Stomach (tissue), 9 donors: ENCODE measurements around the gene PPP1R16B. TPM values are rescaled to one million over a fixed set of nuclear protein-coding genes. Genes with fewer than 3 reads are reported as not detected.

Source experiments
- DNase-seq, 2 donors: peaks; one replicate each; pipeline versions ENCODE4 v3.0.0 to v3.0.0-alpha.2; 2013 to 2019
- H3K27ac ChIP-seq, 5 donors: fragments of 200-600 bp in 4 of 5; sonication (generic) in 4 of 5; one replicate each; pipeline ENCODE4 v1.5.1; 2013 to 2019; ENCODE audit warnings: mild to moderate bottlenecking in 1 of 5, moderate library complexity in 1 of 5
- H3K27me3 ChIP-seq, 3 donors: fragments of 200-600 bp; sonication (generic); one replicate each; pipeline ENCODE4 v1.5.1; 2017 to 2019; ENCODE audit warnings: mixed run types in 1 of 3
- H3K36me3 ChIP-seq, 4 donors: fragments of 200-600 bp; sonication (generic); 1 replicate in 3 of 4; 2 replicates in 1 of 4; pipeline ENCODE4 v1.5.1; 2016 to 2019
- H3K4me1 ChIP-seq, 4 donors: fragments of 200-600 bp; sonication (generic); one replicate each; pipeline ENCODE4 v1.5.1; 2016 to 2019
- H3K4me3 ChIP-seq, 4 donors: fragments of 200-600 bp; sonication (generic) in 3 of 4; one replicate each; pipeline ENCODE4 v1.5.1; 2016 to 2019; ENCODE audit warnings: mild to moderate bottlenecking in 1 of 4
- H3K9me3 ChIP-seq, 4 donors: fragments of 200-600 bp; sonication (generic); one replicate each; pipeline ENCODE4 v1.5.1; 2016 to 2019
- EP300 ChIP-seq: sonication (generic); formaldehyde crosslinking; IDR thresholded peaks from one replicate; pipeline ENCODE4 v1.6.1; 2017; ENCODE audit warnings: antibody characterized with exemption
- POLR2A ChIP-seq, 4 donors: fragments of 450-650 bp; IDR thresholded peaks; one replicate each; pipeline ENCODE4 v1.6.1; 2016; ENCODE audit warnings: antibody characterized with exemption in 4 of 4, control low read depth in 2 of 4, mild to moderate bottlenecking in 1 of 4, moderate library complexity in 1 of 4
- POLR2AphosphoS5 ChIP-seq, 3 donors: sonication (generic); formaldehyde crosslinking; IDR thresholded peaks; one replicate each; pipeline ENCODE4 v1.6.1; 2016; ENCODE audit warnings: antibody characterized with exemption in 3 of 3
- WGBS, 5 donors: extraction: QIAGEN DNeasy Blood & Tissue Kit in 3 of 5; methylation state at CpG; one replicate each; pipeline versions ENCODE4 v1.1.5 to v1.1.7; 2013 to 2018; 5-methylcytosine and 5-hydroxymethylcytosine counted together
- intact Hi-C: fragments of 100-400 bp; cut with DNase I; formaldehyde crosslinking; loops from one replicate; pipeline ENCODE4 v1.15.1; 2023; ENCODE audit warnings: low total_unique reads
- polyA plus RNA-seq, 3 donors: library from polyadenylated mRNA; stranded (reverse); fragments of 200-250 nt; gene quantifications; one replicate each; pipeline ENCODE4 v1.2.3, GENCODE V29; 2013
- total RNA-seq, 5 donors: library from RNA; depleted of rRNA; stranded (reverse); fragments of >200 nt; gene quantifications; one replicate each; pipeline versions ENCODE4 v1.1.0 to v1.2.3, GENCODE V29; 2014 to 2016
- TF ChIP-seq, protein P1 (sequence below), 7 experiments: fragments of 450-650 bp in 4 of 7; fragments of 200-600 bp in 3 of 7; sonication (generic) in 3 of 7; IDR thresholded peaks; one replicate each; pipeline ENCODE4 v1.5.1; 2016 to 2019; ENCODE audit warnings: antibody characterized with exemption in 7 of 7, control low read depth in 2 of 7, mild to moderate bottlenecking in 1 of 7
- donor health status: healthy with polysubstance abuse.
- donor health status: Bipolar disorder and iron deficiency.
- donor health status: healthy.

PPP1R16B gene
- total and polyA plus RNA-seq, 8 donors: 1.2 to 18.7 (median 6.2) TPM

DNA sequence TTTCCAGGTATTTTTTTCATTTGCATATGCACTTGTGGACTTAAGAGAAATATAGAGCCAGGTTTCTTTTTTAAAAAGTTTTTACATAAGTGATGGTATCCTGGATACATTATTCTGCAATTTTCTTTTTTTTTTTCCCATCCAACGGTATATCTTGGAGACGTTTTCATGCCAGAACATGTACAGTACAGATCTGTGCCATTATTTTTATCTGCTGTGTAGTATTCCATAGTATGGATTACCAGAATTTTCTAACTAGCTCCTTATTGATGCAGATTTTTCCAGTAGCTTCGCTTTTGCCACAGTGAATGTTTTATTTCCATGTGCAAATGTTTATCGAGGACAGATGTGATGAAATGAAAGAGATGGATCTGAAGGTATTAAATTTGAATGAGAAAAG lies 34.1 kb downstream of the PPP1R16B start:
- Histone ChIP-seq H3K36me3 (no peaks in the 10 kb centered on the region), H3K27ac (peak overlapping the region in 1 of 5 donors; percentile 59), H3K27me3 (peaks cover 0 to 10% (median 0%) of the 10 kb centered on the region in 3 donors), H3K4me1 (no peaks in the 10 kb centered on the region), H3K4me3 (no peak overlapping the region), H3K9me3 (no peaks in the 10 kb centered on the region)
- WGBS, 5 donors: 82 to 93% (median 87%) methylated on average over 4 of the region's 4 CpGs
- TF ChIP-seq EP300: no peak
- no peak for TF ChIP-seq POLR2AphosphoS5 (IDR thresholded peaks at IDR 0.05)
- TF ChIP-seq, protein P1, sequence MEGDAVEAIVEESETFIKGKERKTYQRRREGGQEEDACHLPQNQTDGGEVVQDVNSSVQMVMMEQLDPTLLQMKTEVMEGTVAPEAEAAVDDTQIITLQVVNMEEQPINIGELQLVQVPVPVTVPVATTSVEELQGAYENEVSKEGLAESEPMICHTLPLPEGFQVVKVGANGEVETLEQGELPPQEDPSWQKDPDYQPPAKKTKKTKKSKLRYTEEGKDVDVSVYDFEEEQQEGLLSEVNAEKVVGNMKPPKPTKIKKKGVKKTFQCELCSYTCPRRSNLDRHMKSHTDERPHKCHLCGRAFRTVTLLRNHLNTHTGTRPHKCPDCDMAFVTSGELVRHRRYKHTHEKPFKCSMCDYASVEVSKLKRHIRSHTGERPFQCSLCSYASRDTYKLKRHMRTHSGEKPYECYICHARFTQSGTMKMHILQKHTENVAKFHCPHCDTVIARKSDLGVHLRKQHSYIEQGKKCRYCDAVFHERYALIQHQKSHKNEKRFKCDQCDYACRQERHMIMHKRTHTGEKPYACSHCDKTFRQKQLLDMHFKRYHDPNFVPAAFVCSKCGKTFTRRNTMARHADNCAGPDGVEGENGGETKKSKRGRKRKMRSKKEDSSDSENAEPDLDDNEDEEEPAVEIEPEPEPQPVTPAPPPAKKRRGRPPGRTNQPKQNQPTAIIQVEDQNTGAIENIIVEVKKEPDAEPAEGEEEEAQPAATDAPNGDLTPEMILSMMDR (IDR thresholded peaks at IDR 0.05): no peak
- no peak for TF ChIP-seq POLR2A (IDR thresholded peaks at IDR 0.05)
- DNase-seq: no peak
- intact Hi-C loops: no loop called here

DNA sequence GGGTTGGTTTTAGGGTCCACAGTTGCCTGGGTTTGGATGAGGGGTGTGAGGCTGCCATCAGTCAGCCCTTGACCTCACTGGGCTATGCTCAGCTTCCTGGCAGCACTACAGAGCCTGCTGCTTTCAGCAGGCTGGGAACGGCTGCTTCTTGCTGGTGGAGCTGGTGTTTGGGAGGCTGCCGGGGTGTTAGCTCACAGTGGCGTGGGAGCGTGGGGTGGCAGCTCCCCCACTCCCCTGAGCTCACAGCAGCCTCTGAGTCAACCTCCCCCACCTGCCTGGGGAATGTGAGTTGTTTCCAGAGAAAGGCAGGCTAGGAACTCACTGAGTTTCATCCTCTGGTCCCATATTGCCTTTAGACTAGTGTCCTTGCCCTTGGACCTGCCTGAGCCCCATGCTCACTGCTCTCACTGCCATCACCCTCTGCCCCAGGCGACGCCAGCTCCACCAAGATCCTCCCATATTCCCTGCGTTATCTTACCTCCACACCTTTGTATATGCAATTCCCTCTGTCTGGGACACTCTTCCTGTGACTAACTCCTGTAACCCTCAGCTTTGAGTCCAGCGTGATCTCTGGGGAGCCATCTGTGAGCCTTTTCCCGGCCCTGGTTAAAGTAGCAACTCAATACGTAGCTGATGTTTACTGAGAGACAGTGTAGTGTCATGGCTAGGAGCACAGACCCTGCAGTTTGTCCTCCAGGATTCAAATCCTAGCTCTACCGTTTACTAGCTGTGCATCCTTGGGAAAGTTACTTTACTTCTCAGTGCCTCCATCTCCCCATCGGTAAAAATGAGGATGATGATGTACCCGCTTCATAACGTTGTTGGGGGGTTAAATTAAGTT lies 34.8 kb downstream of the PPP1R16B start:
- TF ChIP-seq POLR2A (IDR thresholded peaks at IDR 0.05): no peak
- no peak for TF ChIP-seq EP300
- TF ChIP-seq POLR2AphosphoS5 (IDR thresholded peaks at IDR 0.05): no peak
- TF ChIP-seq, protein P1 (IDR thresholded peaks at IDR 0.05): no peak
- no peaks in the 10 kb centered on the region for H3K4me1 ChIP-seq
- H3K9me3 ChIP-seq: no peaks in the 10 kb centered on the region
- H3K4me3 ChIP-seq: no peak overlapping the region
- peak overlapping the region in 3 of 5 donors; percentile 28 to 59 (median 49) for H3K27ac ChIP-seq
- H3K36me3 ChIP-seq: no peaks in the 10 kb centered on the region
- WGBS, 5 donors: 68 to 76% (median 73%) methylated on average over 11 to 14 of the region's 14 CpGs
- no peak for DNase-seq
- intact Hi-C loops: no loop called here
- peaks cover 0 to 10% (median 0%) of the 10 kb centered on the region in 3 donors for H3K27me3 ChIP-seq

DNA sequence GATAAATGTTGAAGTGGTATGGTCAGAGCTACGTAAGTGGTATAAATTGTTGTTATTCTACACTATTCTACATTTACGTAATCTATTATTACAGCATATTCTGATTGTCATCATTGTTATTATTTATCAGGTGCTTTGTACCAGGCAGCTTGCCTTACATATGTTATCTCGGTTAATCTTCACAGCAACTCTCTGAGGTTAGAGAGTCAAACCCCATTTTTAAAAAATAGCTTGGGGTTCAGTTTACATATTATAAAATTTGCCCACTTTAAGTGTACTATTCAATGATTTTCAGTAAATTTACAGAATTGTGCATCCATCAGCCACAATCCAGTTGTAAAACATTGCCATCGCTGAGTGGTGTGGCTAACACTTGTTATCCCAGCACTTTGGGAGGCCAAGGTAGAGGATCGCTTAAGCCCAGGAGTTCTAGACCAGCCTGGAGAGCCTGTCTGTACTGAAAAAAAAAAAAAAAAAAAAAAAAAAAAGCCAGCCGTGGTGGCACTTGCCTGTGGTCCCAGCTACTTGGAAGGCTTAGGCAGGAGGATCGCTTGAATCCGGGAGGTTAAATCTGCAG lies 35.5 kb downstream of the PPP1R16B start:
- Histone ChIP-seq H3K27ac (peak overlapping the region in 3 of 5 donors; percentile 8 to 59 (median 33)), H3K27me3 (peaks cover 0 to 10% (median 0%) of the 10 kb centered on the region in 3 donors), H3K9me3 (no peaks in the 10 kb centered on the region), H3K36me3 (no peaks in the 10 kb centered on the region), H3K4me1 (no peaks in the 10 kb centered on the region), H3K4me3 (no peak overlapping the region)
- DNase-seq: no peak
- TF ChIP-seq POLR2A (IDR thresholded peaks at IDR 0.05) (no peak), POLR2AphosphoS5 (IDR thresholded peaks at IDR 0.05) (no peak), EP300 (no peak)
- TF ChIP-seq, protein P1 (IDR thresholded peaks at IDR 0.05): no peak
- intact Hi-C loops: no loop called here
- WGBS, 5 donors: 71 to 82% (median 79%) methylated on average over 8 of the region's 8 CpGs

DNA sequence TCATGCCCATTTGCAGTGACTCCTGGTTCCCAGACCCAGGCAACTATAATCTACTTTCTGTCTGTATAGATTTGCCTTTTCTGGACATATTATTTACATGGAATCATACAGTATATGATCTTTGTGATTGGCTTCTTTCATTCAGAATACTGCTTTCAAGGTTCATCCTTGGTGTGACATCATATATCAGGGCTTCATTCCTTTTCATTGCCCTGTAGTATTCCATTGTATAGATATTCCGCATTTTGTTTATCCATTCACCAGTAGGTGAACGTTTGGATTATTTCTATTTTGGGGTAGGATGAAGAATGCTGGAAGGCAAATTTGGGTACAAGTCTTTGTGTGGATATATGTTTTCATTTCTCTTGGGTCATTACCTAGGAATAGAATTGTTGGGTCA lies 36.1 kb downstream of the PPP1R16B start:
- intact Hi-C loops: no loop called here
- WGBS, 5 donors: 31 to 73% (median 61%) methylated on average over 2 of the region's 2 CpGs
- H3K4me1 ChIP-seq: no peaks in the 10 kb centered on the region
- H3K36me3 ChIP-seq: no peaks in the 10 kb centered on the region
- H3K27ac ChIP-seq: peak overlapping the region in 4 of 5 donors; percentile 8 to 56 (median 34)
- TF ChIP-seq POLR2A (IDR thresholded peaks at IDR 0.05): no peak
- TF ChIP-seq POLR2AphosphoS5 (IDR thresholded peaks at IDR 0.05): no peak
- TF ChIP-seq, protein P1 (IDR thresholded peaks at IDR 0.05): no peak
- TF ChIP-seq EP300: no peak
- H3K27me3 ChIP-seq: peaks cover 0 to 10% (median 0%) of the 10 kb centered on the region in 3 donors
- H3K9me3 ChIP-seq: no peaks in the 10 kb centered on the region
- DNase-seq: no peak
- no peak overlapping the region for H3K4me3 ChIP-seq
